CD4-positive, alpha-beta T cell treated with Interleukin-21 for 1 hour (primary cell): ENCODE measurements around the gene STMN3.
"Not testable (repeated sequence)": the region's sequence is repeated elsewhere in the genome, so short reads cannot be mapped to it uniquely, and the experiment has no call there.

ENCODE experiments used
- DNase-seq: peaks from one replicate; pipeline ENCODE4 v3.0.0-alpha.2; 2020

The STMN3 gene

DNA sequence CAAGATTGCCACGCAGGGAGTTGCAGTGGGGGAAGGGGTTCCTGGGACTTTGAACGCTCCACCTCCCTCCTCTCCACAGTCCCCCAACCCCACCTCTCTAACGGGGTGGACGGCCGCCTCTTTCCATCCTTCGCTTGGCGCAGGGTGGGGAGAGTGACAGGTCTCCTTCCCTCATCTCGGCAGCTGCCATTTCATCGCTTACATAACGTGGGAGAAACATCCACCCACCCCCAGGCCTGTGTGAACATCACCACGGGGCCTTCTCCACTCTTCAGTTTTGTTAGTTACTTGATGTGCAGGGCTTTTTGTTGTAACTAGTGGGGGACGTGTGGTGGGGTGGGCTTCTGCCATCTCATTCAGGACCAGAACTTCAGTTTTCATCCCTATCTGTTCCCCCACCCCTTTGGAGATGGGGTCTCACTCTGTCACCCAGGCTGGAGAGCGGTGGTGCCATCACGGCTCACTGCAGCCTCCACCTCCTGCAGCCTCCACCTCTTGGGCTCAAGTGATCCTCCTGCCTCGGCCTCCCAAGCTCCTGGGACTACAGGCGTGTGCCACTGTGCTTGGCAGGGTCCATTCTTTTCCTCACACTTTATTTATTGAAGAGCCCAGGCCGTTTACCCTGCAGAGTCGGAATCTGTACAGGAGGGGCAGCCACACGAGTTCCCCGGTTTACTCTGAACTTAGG, 22.6 kb upstream of the STMN3 start:
- DNase-seq: no peak

DNA sequence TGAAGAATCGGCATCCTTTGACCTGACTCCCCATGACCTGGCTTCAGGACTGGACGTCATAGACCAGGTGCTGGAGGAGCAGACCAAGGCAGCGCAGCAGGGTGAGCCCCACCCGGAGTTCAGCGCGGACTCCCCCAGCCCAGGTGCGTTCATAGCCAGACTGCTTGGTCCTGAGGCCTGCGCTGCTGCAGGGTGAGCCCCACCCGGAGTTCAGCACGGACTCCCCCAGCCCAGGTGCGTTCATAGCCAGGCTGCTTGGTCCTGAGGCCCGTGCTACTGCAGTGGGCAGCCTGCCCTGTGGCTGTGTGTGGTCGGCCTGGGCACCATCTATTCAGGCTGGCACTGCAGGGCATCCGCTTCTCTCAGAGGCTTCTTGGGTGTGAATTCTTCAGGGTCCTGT, 20.7 kb upstream of the STMN3 start:
- no peak for DNase-seq

DNA sequence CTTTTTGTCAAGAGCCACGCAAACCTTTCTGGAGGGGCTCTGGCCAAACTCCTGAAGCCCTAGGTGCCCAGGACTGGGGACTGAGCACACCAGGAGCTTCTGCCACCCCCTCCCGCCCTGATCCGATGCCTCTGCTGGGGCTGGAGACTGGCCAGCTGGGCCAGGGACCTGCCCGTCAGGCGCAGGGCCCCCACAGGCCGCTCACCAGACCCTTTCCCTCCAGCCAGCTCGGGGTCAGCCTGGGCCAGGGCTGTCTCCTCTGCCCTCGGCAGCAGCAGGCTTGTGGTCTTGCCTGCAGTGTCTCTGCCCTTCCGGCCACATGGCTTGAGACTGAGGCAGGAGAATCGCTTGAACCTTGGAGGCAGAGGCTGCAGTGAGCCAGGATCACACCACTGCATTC, 19.4 kb upstream of the STMN3 start:
- no peak for DNase-seq

DNA sequence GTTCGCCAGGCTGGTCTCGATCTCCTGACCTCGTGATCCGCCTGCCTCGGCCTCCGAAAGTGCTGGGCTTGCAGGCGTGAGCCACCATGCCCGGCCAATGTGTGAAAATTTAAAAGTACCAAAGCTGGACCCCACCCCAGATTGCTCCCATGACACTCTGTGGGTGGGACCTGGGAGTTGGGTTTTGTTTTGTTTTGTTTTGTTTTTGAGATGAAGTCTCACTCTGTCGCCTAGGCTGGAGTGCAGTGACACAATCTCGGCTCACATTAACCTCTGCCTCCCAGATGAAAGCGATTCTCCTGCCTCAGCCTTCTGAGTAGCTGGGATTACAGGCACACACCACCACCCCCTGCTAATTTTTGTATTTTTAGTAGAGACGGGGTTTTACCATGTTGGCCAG, 18.5 kb upstream of the STMN3 start:
- DNase-seq: not testable (repeated sequence)

DNA sequence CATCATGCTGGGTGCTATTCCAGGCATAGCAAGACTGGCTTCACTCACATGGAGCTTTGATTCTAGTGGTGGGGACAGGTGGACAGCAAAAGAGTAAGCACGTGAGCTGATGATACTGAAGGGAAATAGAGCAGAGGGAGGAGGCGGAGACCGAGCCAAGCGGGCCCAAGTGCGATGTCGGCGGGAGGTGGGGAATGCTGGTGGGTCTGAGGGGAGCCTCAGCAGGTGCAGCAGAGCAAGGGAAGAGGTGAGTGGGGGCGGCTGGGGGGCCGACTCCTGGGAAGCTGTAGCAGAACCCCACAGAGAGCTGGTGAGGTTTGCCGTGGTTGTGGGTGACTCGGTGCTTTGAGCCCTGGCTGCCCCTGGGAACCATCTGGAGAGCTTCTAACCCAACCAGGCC, 15.1 kb upstream of the STMN3 start:
- DNase-seq: no peak

DNA sequence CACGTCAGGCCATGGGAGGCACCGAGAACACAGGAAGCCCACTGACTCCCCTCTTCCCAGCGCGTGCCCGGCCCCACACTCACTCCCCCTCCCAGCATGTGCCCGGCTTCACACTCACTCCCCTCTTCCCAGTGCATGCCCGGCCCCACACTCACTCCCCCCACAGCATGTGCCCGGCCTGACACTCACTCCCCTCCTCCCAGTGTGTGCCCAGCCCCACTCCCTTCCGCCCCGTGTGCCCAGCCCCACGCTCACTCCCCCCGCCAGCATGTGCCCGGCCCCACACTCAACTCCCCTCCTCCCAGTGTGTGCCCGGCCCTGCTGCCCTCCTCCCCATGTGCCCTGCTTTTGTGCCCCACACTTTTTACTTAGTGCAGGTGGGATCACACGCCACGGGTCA, 14.6 kb upstream of the STMN3 start:
- no peak for DNase-seq

DNA sequence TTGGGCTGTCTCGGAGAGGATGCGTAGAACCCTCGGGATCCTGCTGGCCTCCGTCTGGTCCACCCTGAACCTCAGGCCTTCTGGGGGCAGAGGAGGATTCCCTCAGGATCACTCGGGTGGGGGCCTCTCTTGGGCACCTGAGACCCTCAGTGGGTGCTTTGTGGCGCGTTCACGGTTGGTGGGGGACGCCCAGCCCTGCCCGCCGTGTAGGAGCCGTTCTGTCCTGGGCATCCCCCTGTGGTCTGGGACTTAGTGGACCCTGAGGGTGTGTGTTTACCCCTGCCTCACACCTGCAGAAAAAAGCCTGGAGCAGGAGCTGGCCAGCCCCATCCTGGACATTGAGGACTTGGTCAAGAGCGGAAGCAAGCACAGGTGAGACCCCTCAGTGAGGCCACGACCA, 12.5 kb upstream of the STMN3 start:
- no peak for DNase-seq

DNA sequence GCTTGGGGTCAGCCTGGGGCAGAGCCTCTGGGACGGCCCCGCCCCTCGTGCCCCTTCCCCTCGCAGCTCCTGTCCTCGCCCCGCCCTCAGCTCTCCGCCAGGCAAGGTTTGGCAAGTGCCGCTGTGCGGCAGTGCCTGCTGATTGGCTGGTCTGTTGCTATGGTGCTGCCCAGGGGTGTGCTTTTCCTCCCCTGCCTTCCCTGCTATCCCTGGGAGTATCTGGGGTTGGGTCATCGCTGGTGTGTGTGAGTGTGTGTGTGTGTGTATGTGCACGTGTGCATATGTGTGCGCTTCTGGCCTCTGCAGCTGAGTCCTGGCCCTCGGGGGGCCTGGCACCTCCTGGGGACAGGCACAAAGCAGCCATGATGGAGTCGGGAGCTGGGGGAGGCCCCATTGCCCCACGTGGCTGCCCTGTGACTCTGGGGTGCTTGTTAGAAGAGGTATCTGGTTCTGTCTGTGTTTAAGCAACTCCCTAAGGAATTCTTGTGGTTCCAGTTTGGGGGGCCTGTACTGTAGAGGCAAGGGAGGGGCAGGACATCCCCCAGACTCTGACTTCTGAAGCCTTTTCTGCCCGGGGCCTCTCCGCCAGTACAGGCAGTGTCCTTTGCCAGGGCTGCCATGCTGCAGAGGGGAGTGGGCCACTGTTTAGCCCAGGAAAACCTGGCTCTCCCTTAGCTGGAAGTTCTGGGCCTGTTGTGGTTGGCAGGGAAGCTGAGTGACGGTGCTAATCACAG, 11.8 kb upstream of the STMN3 start:
- no peak for DNase-seq

DNA sequence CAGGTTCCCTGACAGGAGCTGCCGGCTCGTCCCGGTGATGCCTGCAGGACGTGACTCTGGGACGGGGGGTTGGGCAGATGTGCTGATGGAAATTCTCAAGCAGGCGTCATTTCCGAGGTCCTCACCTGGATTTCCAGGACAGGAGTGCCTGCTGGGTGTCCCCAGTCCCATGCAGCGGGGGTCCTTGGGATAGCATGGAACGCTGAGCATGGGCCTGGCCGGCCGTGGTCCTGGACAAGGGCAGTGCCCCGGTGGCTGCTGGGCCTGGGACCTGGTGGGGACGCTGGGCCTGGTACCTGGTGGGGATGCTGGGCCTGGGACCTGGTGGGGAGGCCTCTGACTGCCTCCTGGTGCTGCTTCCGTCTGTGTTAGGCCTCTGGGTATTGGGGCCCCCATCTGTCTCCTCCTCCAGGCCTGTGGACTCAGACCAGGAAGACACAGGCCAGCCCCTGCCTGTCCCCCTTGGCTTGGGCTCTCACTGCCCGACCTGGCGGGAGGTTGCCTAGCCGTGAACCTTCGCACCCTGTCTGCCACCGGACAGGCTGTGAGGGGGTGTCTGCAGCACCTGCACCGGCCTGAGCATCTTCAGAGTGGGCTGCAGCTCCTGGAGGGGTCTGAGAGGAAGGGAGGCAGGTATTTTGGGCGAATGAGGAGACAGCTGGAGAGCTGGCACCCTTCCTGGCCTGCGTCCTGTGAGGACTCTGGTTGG, 11.1 kb upstream of the STMN3 start:
- no peak for DNase-seq

DNA sequence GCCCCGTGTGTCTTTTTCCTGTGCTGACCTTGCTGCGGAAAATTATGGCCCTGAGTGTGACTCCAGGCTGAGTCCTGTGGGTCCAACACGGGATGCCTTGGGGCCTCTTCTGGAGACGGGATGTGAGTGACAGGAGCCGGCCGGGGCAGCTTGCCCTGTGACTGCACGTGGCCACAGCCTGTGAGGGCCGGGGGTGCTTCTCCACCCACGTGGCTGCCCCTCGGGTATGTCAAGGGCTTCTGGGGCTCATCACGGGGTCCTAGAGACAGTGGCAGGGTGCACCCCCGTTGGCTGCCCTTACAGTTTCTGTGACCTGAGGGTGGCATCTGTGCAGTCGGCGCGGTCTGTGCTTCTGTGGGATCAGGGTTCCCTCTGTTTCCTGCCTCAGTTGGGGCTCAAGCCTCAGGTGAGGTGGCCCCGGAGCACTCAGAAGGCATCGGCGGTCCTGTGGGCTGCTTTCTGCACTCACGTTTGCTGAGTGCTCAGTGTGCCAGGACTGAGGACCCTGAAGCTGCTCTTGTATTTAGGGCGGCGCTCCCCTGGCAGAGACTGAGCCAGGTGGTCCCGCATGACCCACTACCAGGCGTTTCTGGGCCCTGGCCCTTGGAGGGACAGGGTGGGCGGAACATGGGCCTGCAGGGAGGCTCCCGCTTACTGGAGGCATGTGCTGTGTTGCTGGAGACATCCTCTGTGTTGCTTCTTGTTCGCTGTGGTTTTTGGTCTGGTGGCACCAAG, 10.3 kb upstream of the STMN3 start:
- DNase-seq: no peak

DNA sequence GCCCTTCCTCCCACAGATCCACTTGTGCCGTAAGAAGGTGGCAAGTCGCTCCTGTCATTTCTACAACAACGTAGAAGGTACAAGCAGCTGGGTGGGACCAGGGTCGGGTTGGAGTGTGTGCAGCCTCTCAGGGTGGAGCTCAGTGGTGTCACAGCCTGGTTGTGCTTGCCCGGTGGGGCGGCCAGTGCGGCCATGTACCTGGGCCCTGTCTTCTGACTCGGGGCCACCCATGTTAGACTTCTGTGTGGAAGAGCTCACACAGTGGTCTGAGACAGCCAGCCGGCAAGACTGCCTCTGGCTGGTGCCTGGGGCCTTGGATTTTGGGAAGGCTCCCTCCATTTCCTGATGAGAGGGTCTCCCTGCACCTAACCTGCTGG, 9.6 kb upstream of the STMN3 start:
- DNase-seq: no peak

DNA sequence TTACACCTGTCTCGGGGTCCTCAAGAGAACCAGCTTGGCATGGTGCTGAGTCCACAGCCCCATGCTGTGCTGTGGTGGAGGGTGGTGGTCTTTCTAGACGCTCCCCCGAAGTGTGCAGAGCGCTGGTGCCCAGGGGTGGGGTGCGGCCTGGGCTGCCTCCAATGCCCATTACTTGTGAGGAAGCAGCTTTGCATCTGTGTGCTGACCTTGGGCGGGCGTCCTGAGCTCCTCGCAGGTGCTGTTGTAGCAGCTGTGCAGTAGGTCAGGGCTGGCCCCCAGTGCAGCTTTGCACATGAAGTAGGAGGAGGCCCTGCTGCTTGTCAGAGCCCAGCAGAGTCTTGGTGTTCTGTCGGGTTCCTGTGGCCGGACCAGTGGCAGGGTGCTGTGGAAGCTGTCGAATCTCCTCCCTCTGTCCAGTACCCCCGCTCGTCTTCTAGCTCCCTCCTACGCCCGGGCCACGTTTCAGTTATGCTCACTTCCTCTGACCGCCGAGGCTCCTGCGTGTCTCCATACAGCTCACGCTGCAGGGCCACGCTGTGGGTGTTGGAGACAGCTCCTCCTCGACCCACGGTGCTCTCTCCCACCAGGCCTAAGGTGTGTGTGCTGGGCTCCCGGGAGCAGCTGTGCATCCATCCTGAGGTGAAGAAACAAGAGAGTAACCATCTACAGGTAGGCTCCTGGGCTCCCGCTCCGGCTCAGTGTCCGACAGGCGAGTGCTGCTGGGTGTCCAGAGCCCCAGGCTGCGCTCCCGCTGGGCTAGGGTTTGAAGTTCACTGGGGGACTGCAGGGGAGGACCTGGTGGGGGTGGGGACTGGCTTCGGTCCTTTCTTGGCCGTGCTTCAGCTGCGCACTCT, 9.0 kb upstream of the STMN3 start:
- DNase-seq: no peak

DNA sequence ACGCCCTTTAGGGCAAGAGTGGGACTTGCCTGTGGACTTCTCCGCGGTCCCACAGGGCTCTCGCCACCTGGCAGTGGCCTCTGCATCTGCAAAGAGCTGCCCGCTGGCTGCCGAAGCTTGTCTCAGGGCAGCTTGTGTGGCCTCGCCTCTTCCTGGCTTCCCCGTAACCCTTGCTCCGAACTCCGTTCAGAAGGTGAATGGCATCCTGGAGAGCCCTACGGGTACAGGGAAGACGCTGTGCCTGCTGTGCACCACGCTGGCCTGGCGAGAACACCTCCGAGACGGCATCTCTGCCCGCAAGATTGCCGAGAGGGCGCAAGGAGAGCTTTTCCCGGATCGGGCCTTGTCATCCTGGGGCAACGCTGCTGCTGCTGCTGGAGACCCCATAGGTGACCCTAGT, 7.9 kb upstream of the STMN3 start:
- no peak for DNase-seq

DNA sequence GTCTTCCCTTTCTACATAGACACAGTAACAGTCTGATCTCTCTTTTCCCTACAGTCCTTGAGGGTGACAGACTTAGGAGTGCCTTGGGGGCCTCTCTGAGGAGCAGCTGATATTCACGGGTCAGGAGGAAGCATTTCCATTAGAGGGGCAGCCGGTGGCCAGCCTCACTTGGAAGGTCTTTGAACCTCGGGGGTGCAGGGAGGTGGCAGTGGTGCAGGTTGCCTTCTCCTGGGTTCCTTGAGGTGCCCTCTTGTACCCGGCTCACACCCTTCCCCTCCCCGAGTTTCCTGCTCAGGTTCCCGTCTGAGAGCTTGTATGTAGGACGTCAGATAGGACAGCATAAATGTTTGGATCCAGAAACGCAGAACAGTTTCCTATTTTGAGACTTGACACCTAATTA, 7.4 kb upstream of the STMN3 start:
- DNase-seq: no peak

DNA sequence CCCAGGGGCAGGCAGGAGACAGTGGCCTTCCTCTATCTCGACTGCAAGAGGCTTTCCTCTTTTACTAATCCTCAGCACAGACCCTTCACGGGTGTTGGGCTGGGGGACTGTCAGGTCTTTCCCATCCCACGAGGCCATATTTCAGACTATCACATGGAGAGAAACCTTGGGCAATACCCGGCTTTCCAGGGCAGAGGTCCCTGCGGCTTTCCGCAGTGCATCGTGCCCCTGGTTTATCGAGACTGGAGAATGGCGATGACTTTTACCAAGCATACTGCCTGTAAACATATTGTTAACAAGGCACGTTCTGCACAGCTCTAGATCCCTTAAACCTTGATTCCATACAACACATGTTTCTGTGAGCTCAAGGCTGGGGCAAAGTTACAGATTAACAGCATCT, 7.0 kb upstream of the STMN3 start:
- DNase-seq: not testable (repeated sequence)

DNA sequence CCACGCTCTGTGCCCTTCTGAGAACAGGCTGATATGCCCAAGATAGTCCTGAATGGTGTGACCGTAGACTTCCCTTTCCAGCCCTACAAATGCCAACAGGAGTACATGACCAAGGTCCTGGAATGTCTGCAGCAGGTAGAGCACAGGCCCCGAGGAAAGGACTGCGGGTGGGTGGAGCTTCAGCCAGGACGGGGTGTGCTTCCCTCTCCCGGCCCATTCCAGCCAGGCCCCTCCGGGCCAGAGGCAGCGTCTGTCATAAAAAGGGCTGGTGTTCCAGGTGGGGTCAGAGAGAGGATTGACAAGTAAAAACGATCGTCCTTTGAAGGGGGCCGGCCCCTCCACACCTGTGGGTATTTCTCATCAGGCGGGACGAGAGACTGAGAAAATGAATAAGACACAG, 6.1 kb upstream of the STMN3 start:
- no peak for DNase-seq

DNA sequence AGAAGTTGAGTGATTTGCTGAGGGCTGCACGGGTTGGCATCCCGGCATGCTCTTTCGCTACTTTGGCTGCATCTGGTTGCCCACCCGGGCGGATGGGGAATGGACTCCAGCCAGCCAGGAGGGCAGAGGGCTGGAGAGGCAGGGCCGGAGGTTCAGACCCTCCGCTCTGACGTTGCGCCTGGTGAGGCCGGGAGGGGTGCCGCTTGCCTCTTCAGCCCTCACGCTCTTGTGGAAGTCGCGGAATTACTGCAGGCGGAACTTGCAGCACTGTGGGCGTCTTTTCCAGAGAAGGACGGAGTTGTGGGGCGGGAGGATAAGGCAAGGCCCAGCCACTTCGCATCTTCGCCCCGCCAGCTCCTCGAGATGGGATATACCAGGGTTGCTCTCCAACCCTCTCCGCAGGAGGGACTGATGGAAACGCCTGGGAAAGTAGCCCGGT, 5.5 kb upstream of the STMN3 start:
- no peak for DNase-seq

DNA sequence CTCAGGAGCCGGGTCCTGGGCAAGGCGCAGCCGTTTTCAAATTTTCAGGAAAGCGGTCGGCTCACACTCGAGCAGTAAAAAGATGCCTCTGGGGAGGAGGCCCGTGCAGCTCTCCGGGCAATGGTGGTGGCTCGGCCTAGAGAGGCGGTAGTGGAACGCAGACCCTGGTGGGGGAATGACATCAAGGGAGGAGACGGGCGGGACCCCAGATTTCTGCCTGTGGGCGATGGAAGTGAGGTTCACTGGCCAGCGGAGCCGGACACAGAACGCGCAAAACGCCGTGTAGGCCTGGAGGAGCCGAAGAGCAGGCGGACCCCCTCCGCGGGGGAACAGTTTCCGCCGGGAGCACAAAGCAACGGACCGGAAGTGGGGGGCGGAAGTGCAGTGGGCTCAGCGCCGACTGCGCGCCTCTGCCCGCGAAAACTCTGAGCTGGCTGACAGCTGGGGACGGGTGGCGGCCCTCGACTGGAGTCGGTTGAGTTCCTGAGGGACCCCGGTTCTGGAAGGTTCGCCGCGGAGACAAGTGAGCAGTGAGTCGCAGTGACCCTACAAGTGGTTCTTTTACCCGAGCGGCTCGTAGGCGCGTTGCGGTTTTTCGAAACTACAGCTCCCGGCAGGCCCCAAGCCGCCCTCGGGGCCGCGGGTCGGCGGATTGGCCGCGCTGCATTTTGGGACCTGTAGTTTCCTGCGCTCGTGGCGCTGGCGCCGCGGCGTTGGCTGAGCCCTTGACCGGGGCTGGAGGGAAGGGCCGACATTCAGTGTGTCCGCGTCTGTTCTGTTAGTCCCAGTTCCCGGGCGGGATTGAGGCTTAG, 4.9 kb upstream of the STMN3 start, which contains the start of gene RTEL1:
Gene RTEL1, plus strand, starts transcription at position 376 of the 812 bp plus-strand sequence. CDS start 1,091 bp downstream, outside the sequence.
- peak; percentile 90 for DNase-seq

DNA sequence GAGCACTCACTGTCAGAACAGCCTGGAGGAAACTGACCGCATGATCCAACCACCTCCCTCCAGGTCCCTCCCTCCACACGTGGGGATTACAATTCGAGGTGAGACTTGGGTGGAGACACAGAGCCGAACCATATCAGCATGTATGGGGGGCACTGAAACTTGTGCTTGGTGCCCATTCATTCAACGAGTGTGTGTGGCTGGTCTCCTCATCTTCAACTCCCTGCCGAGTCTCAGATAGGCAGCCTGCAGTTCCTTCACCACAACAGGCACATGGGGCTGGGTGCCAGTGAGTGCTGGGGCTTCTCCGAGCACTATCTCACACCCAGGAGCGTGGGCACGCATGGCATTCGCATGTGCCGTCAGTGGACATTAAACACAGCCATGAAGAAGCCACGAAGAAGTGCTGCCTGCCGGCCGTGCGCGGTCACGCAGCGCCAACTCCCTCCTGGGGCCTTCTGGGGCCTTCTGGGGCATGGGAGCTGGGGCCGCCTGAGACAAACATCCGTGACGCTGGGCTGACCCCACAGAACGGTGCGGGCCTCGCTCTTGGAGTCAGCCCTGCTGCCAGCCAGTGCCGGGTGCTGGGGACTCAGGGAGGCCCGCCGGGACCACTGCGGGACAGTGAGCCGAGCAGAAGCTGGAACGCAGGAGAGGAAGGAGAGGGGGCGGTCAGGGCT, 4.2 kb upstream of the STMN3 start:
- no peak for DNase-seq

DNA sequence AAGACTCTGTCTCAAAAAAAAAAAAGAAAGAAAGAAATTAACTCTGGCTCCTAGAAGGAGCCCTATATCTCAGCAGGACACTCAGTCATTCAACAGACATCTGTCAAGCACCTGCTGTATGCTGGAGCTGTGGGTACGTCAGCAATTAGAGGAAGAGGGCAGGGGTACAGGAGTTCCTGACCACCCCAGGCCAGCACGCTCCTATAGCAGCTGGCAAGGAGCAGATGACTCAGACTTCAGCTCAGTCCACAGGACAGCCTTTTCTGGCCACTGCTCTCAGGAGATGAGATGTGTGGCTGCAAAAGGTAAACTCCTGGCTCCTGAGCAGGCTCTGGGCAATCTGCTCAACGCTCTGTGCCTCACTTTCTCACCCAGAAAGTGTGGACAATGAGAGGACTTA, 3.2 kb upstream of the STMN3 start:
- no peak for DNase-seq

DNA sequence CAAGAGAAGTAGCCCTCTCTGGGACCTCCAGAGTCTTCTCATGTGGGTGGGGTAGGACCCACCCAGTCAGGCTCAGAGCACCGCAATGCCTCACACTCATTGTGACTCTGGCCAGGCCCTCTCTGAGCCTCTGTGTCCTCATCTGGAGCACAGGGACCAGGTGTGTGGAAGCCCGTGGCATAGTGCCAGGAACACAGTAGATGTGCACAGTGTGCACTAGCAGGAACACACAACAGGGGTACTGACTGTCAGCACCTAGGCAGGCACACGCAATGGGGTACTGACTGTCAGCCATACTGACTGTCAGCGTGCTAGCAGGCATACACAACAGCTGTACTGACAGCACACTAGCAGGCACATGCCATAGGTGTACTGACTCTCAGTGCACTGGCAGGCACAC, 2.0 kb upstream of the STMN3 start:
- no peak for DNase-seq
